Measurements from ENCODE around the gene CACNG8.

GRCh38 chr19:54021932-54022331, 59.2 kb downstream of the CACNG8 start:
- TF ChIP-seq CTCF (IDR thresholded peaks at IDR 0.05) (no peak), EP300 (IDR thresholded peaks at IDR 0.05) (no peak), POLR2A (IDR thresholded peaks at IDR 0.05) (no peak)

Data from gastroesophageal sphincter (tissue), 3 donors.